ENCODE data around the gene NBPF26.
A peak's percentile ranks its signal among the peaks of the same experiment; 100 is the strongest.
"Not testable (repeated sequence)": the region's sequence is repeated elsewhere in the genome, so short reads cannot be mapped to it uniquely, and the experiment has no call there.

NBPF26 gene

DNA sequence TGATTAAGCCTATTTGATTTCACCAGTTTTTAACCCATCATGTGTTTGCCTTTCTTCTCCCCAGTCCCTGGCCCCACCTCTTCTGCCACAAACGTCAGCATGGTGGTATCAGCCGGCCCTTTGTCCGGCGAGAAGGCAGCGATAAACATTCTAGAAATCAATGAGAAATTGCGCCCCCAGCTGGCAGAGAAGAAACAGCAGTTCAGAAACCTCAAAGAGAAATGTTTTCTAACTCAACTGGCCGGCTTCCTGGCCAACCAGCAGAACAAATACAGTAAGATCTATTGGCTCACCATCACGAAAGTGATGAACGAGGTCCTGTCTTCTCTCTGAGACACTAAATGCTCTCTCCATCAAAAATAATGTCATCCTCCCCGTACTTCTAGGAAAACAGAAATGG, 88.1 kb downstream of the NBPF26 start:
- H3K9ac ChIP-seq (ENCODE audit: low read depth, low read length); H3K4me3 ChIP-seq (ENCODE audit: low read length); H3K27me3 ChIP-seq (ENCODE audit: control insufficient read depth, insufficient read depth, low read length); H3K36me3 ChIP-seq (ENCODE audit: insufficient read depth, low read length); H3K9me3 ChIP-seq (replicated peaks; ENCODE audit: low read length); H3K4me2 ChIP-seq (ENCODE audit: low read length); H3K4me1 ChIP-seq (ENCODE audit: control insufficient read depth, insufficient read depth, low read length): not testable (repeated sequence)

- H3K27me3 ChIP-seq (ENCODE audit: control insufficient read depth, insufficient read depth, low read length); H3K36me3 ChIP-seq (ENCODE audit: insufficient read depth, low read length); H3K9me3 ChIP-seq (replicated peaks; ENCODE audit: low read length); H3K9ac ChIP-seq (ENCODE audit: low read depth, low read length); H3K4me2 ChIP-seq (ENCODE audit: low read length); H3K4me1 ChIP-seq (ENCODE audit: control insufficient read depth, insufficient read depth, low read length); H3K4me3 ChIP-seq (ENCODE audit: low read length): not testable (repeated sequence)
Observed at GRCh38 chr1:120825051-120825450, 101.3 kb downstream of the NBPF26 start.

DNA sequence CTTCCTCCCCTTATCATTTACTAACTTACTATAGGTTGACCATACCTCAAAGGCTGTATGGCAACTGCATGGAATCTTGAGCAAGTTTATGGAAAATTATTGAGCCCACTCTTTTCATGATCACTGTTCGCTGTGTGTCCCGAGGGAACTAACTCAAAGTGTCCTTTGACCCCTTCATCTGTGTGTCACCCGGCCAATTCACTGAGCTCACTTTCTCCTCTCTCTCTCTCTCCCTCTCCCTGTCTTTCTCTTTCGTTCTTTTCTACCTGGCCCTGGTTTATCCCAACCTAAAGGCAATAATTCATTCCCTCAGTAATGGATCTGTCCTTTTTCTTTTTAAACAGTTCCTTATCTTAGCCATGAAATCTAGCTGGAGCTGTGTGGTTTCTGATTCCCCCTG, 102.9 kb downstream of the NBPF26 start:
- not testable (repeated sequence) for H3K9ac ChIP-seq (ENCODE audit: low read depth, low read length); H3K9me3 ChIP-seq (replicated peaks; ENCODE audit: low read length); H3K36me3 ChIP-seq (ENCODE audit: insufficient read depth, low read length); H3K27me3 ChIP-seq (ENCODE audit: control insufficient read depth, insufficient read depth, low read length); H3K4me2 ChIP-seq (ENCODE audit: low read length); H3K4me1 ChIP-seq (ENCODE audit: control insufficient read depth, insufficient read depth, low read length); H3K4me3 ChIP-seq (ENCODE audit: low read length)

- Histone ChIP-seq H3K4me3 (ENCODE audit: low read length) (peak overlapping the region; percentile 62), H3K4me2 (ENCODE audit: low read length) (peak overlapping the region; percentile 37)
- H3K9me3 ChIP-seq (replicated peaks; ENCODE audit: low read length); H3K9ac ChIP-seq (ENCODE audit: low read depth, low read length); H3K27me3 ChIP-seq (ENCODE audit: control insufficient read depth, insufficient read depth, low read length); H3K36me3 ChIP-seq (ENCODE audit: insufficient read depth, low read length); H3K4me1 ChIP-seq (ENCODE audit: control insufficient read depth, insufficient read depth, low read length): not testable (repeated sequence)
Observed at GRCh38 chr1:120844186-120844944, 120.6 kb downstream of the NBPF26 start.

- H3K9me3 ChIP-seq (replicated peaks; ENCODE audit: low read length); H3K4me1 ChIP-seq (ENCODE audit: control insufficient read depth, insufficient read depth, low read length); H3K36me3 ChIP-seq (ENCODE audit: insufficient read depth, low read length); H3K27me3 ChIP-seq (ENCODE audit: control insufficient read depth, insufficient read depth, low read length); H3K4me2 ChIP-seq (ENCODE audit: low read length); H3K9ac ChIP-seq (ENCODE audit: low read depth, low read length); H3K4me3 ChIP-seq (ENCODE audit: low read length): not testable (repeated sequence)
Observed at GRCh38 chr1:120844945-120845330, 121.2 kb downstream of the NBPF26 start.

- not testable (repeated sequence) for H3K4me1 ChIP-seq (ENCODE audit: control insufficient read depth, insufficient read depth, low read length); H3K4me3 ChIP-seq (ENCODE audit: low read length); H3K9ac ChIP-seq (ENCODE audit: low read depth, low read length); H3K27me3 ChIP-seq (ENCODE audit: control insufficient read depth, insufficient read depth, low read length); H3K9me3 ChIP-seq (replicated peaks; ENCODE audit: low read length); H3K4me2 ChIP-seq (ENCODE audit: low read length); H3K36me3 ChIP-seq (ENCODE audit: insufficient read depth, low read length)
Observed at GRCh38 chr1:120849400-120850286, 125.9 kb downstream of the NBPF26 start.

DNA sequence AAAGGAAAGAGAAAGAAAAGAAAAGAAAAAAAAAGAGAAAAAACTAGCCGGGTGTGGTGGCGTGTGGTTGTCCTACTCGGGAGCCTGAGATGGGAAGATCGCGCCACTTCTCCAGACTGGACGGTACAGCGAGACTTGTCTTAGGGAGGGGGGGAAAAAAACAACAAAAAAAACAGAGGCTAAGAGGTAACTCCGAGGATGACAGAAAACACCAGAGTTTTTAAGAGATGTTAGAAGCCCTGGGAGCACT, 126.5 kb downstream of the NBPF26 start:
- not testable (repeated sequence) for H3K4me3 ChIP-seq (ENCODE audit: low read length); H3K36me3 ChIP-seq (ENCODE audit: insufficient read depth, low read length); H3K4me1 ChIP-seq (ENCODE audit: control insufficient read depth, insufficient read depth, low read length); H3K27me3 ChIP-seq (ENCODE audit: control insufficient read depth, insufficient read depth, low read length); H3K9ac ChIP-seq (ENCODE audit: low read depth, low read length); H3K4me2 ChIP-seq (ENCODE audit: low read length); H3K9me3 ChIP-seq (replicated peaks; ENCODE audit: low read length)

DNA sequence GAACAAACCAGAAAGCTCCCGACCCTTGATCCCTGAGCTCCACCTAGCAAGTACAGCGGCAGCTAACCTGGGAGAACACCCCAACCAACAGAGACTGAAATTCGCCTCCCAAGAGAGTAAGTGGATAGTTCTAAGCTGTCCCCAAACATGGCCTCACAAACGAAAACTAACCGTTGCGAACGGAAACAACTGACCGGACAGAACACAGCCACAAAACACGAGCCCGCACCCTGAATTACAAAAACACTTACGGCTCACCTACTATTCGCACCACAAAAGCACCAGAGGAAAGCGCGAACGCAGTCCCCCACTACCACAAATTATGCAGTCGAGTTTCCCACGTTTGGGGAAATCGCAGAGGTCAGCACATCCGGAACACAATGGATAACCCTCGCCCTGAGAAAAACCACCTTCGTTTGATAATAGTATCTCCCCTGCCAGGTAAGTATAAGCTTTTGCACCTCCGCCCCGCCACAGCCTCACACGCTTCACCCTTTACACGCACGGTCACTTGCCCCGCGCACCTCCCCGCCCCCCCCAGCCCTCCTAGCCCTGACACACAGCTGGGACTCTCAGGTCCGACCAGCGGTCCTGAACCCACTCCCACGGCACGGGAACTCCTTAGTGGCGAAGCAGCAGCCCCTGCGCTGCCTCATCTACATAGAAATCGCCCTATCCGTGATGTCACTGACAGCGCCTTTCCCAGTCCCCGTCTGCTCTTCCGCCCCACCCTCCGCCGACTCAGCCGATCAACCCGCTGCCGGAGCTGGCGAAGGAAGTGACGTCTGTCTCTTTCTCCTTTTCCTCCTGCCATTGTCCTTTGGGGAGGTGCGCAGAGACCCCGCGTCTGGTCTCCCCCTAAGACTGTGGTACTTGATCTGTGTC, 127.0 kb downstream of the NBPF26 start:
- peak overlapping the region; percentile 37 for H3K4me2 ChIP-seq (ENCODE audit: low read length)
- H3K9me3 ChIP-seq (replicated peaks; ENCODE audit: low read length); H3K27me3 ChIP-seq (ENCODE audit: control insufficient read depth, insufficient read depth, low read length); H3K4me1 ChIP-seq (ENCODE audit: control insufficient read depth, insufficient read depth, low read length); H3K36me3 ChIP-seq (ENCODE audit: insufficient read depth, low read length): not testable (repeated sequence)
- H3K4me3 ChIP-seq (ENCODE audit: low read length): peak overlapping the region; percentile 45
- H3K9ac ChIP-seq (ENCODE audit: low read depth, low read length): peak overlapping the region; percentile 35

DNA sequence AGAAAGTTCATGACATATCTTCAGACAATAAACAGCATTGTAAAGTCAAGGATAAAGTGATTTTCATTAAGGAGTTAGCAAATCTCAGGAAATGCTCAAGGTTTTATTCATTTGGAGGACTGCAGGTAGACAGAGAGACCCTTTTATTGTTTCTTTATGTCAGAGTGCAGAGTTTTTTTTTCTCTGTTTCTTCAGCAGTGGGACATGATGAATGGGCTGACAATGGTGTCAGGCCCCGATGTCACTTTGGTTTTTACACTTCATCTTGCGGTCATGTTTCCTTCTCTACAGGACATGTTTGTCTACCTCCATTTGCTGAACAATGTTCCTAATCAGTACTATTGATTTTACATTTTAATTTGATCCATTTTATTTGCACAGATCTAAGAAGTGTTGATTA, 134.4 kb downstream of the NBPF26 start:
- H3K4me2 ChIP-seq (ENCODE audit: low read length); H3K36me3 ChIP-seq (ENCODE audit: insufficient read depth, low read length); H3K4me3 ChIP-seq (ENCODE audit: low read length); H3K9me3 ChIP-seq (replicated peaks; ENCODE audit: low read length); H3K27me3 ChIP-seq (ENCODE audit: control insufficient read depth, insufficient read depth, low read length); H3K4me1 ChIP-seq (ENCODE audit: control insufficient read depth, insufficient read depth, low read length); H3K9ac ChIP-seq (ENCODE audit: low read depth, low read length): not testable (repeated sequence)

- not testable (repeated sequence) for H3K4me1 ChIP-seq (ENCODE audit: control insufficient read depth, insufficient read depth, low read length); H3K4me2 ChIP-seq (ENCODE audit: low read length); H3K36me3 ChIP-seq (ENCODE audit: insufficient read depth, low read length); H3K4me3 ChIP-seq (ENCODE audit: low read length); H3K9ac ChIP-seq (ENCODE audit: low read depth, low read length); H3K9me3 ChIP-seq (replicated peaks; ENCODE audit: low read length); H3K27me3 ChIP-seq (ENCODE audit: control insufficient read depth, insufficient read depth, low read length)
Observed at GRCh38 chr1:120859615-120860234, 136.0 kb downstream of the NBPF26 start.

GRCh38 chr1:120878206-120878605, 154.5 kb downstream of the NBPF26 start:
- H3K36me3 ChIP-seq (ENCODE audit: insufficient read depth, low read length); H3K9me3 ChIP-seq (replicated peaks; ENCODE audit: low read length); H3K9ac ChIP-seq (ENCODE audit: low read depth, low read length); H3K27me3 ChIP-seq (ENCODE audit: control insufficient read depth, insufficient read depth, low read length); H3K4me1 ChIP-seq (ENCODE audit: control insufficient read depth, insufficient read depth, low read length); H3K4me3 ChIP-seq (ENCODE audit: low read length); H3K4me2 ChIP-seq (ENCODE audit: low read length): not testable (repeated sequence)
